Stomach (tissue), 19 donors: ENCODE data around the gene EIF2S3B. TPM values are rescaled to one million over a fixed set of nuclear protein-coding genes. Genes with fewer than 3 reads are reported as not detected.

ENCODE experiments used
- DNase-seq, 2 donors: peaks; one replicate each; pipeline versions ENCODE4 v3.0.0 to v3.0.0-alpha.2; 2013 to 2019
- H3K27ac ChIP-seq, 5 donors: fragments of 200-600 bp in 4 of 5; sonication (generic) in 4 of 5; one replicate each; pipeline ENCODE4 v1.5.1; 2013 to 2019; ENCODE audit warnings: mild to moderate bottlenecking in 1 of 5, moderate library complexity in 1 of 5
- H3K27me3 ChIP-seq, 3 donors: fragments of 200-600 bp; sonication (generic); one replicate each; pipeline ENCODE4 v1.5.1; 2017 to 2019; ENCODE audit warnings: mixed run types in 1 of 3
- H3K36me3 ChIP-seq, 4 donors: fragments of 200-600 bp; sonication (generic); 1 replicate in 3 of 4; 2 replicates in 1 of 4; pipeline ENCODE4 v1.5.1; 2016 to 2019
- H3K4me1 ChIP-seq, 4 donors: fragments of 200-600 bp; sonication (generic); one replicate each; pipeline ENCODE4 v1.5.1; 2016 to 2019
- H3K4me3 ChIP-seq, 4 donors: fragments of 200-600 bp; sonication (generic) in 3 of 4; one replicate each; pipeline ENCODE4 v1.5.1; 2016 to 2019; ENCODE audit warnings: mild to moderate bottlenecking in 1 of 4
- H3K9me3 ChIP-seq, 4 donors: fragments of 200-600 bp; sonication (generic); one replicate each; pipeline ENCODE4 v1.5.1; 2016 to 2019
- EP300 ChIP-seq: sonication (generic); formaldehyde crosslinking; IDR thresholded peaks from one replicate; pipeline ENCODE4 v1.6.1; 2017; ENCODE audit warnings: antibody characterized with exemption
- POLR2A ChIP-seq, 4 donors: fragments of 450-650 bp; IDR thresholded peaks; one replicate each; pipeline ENCODE4 v1.6.1; 2016; ENCODE audit warnings: antibody characterized with exemption in 4 of 4, control low read depth in 2 of 4, mild to moderate bottlenecking in 1 of 4, moderate library complexity in 1 of 4
- POLR2AphosphoS5 ChIP-seq, 3 donors: sonication (generic); formaldehyde crosslinking; IDR thresholded peaks; one replicate each; pipeline ENCODE4 v1.6.1; 2016; ENCODE audit warnings: antibody characterized with exemption in 3 of 3
- WGBS, 5 donors: extraction: QIAGEN DNeasy Blood & Tissue Kit in 3 of 5; methylation state at CpG; one replicate each; pipeline versions ENCODE4 v1.1.5 to v1.1.7; 2013 to 2018; 5-methylcytosine and 5-hydroxymethylcytosine counted together
- intact Hi-C: fragments of 100-400 bp; cut with DNase I; formaldehyde crosslinking; loops from one replicate; pipeline ENCODE4 v1.15.1; 2023; ENCODE audit warnings: low total_unique reads
- long read RNA-seq, 10 donors: transcript quantifications; one replicate each; lab custom pipeline, GENCODE V29; 2026
- polyA plus RNA-seq, 3 donors: library from polyadenylated mRNA; stranded (reverse); fragments of 200-250 nt; gene quantifications; one replicate each; pipeline ENCODE4 v1.2.3, GENCODE V29; 2013
- total RNA-seq, 5 donors: library from RNA; depleted of rRNA; stranded (reverse); fragments of >200 nt; gene quantifications; one replicate each; pipeline versions ENCODE4 v1.1.0 to v1.2.3, GENCODE V29; 2014 to 2016
- TF ChIP-seq, protein P1 (sequence below), 7 experiments: fragments of 450-650 bp in 4 of 7; fragments of 200-600 bp in 3 of 7; sonication (generic) in 3 of 7; IDR thresholded peaks; one replicate each; pipeline ENCODE4 v1.5.1; 2016 to 2019; ENCODE audit warnings: antibody characterized with exemption in 7 of 7, control low read depth in 2 of 7, mild to moderate bottlenecking in 1 of 7
- donor health status: healthy with polysubstance abuse.
- donor health status: Bipolar disorder and iron deficiency.
- donor health status: healthy.

EIF2S3B gene
- total RNA-seq (1 to 10 TPM in 1 of 5 donors, under 1 TPM in 1, not detected in 3; 0.92 to 3.2 TPM), polyA plus RNA-seq (1 to 10 TPM in 1 of 3 donors, under 1 TPM in 2; 0.28 to 1.7 (median 0.92) TPM)
- long read RNA-seq, donor 1 = 0 reads
- long read RNA-seq, donor 2 = 0 reads
- long read RNA-seq, donor 3, partial matches to known transcripts = 0 of 1 reads
- long read RNA-seq, donor 3, other reads (novel, unspliced or antisense) = 0 of 1 reads
- long read RNA-seq, donor 4 = 0 reads
- long read RNA-seq, donor 5 = 0 reads
- long read RNA-seq, donor 6 = 0 reads
- long read RNA-seq, donor 7 = 0 reads
- long read RNA-seq, donor 8 = 0 reads
- long read RNA-seq, donor 9 = 0 reads
- long read RNA-seq, donor 10 = 0 reads

DNA sequence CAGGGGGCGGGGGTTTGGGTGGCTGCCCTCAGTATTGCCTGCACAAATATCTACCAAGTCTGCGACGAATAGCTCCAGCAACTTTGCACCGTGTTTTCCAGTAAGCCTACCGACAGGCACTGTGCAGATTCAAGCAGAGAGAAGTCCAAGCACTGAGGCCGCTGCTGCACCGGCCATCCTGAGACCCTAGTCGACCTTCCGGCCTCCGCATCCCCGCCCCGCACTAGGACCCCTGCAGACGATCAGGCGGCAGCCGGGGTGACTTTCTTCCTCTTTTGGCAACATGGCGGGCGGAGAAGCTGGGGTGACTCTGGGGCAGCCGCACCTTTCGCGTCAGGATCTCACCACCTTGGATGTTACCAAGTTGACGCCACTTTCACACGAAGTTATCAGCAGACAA is at the start of gene EIF2S3B:
Gene EIF2S3B, plus strand, starts transcription at position 271 of the 400 bp plus-strand sequence. Its CDS starts 13 bp downstream, at position 284.
- Histone ChIP-seq H3K27ac (no peak within 1 kb of the TSS), H3K27me3 (no peaks in the 10 kb centered on the region), H3K4me3 (no peak within 1 kb of the TSS), H3K4me1 (no peaks in the 10 kb centered on the region), H3K9me3 (no peaks in the 10 kb centered on the region), H3K36me3 (no peaks in the 10 kb centered on the region)
- DNase-seq = no peak
- TF ChIP-seq POLR2AphosphoS5 (IDR thresholded peaks at IDR 0.05) = no peak
- TF ChIP-seq, protein P1, sequence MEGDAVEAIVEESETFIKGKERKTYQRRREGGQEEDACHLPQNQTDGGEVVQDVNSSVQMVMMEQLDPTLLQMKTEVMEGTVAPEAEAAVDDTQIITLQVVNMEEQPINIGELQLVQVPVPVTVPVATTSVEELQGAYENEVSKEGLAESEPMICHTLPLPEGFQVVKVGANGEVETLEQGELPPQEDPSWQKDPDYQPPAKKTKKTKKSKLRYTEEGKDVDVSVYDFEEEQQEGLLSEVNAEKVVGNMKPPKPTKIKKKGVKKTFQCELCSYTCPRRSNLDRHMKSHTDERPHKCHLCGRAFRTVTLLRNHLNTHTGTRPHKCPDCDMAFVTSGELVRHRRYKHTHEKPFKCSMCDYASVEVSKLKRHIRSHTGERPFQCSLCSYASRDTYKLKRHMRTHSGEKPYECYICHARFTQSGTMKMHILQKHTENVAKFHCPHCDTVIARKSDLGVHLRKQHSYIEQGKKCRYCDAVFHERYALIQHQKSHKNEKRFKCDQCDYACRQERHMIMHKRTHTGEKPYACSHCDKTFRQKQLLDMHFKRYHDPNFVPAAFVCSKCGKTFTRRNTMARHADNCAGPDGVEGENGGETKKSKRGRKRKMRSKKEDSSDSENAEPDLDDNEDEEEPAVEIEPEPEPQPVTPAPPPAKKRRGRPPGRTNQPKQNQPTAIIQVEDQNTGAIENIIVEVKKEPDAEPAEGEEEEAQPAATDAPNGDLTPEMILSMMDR (IDR thresholded peaks at IDR 0.05) = no peak
- no peak for TF ChIP-seq POLR2A (IDR thresholded peaks at IDR 0.05)
- no peak for TF ChIP-seq EP300
- intact Hi-C loops = no loop called here
- 92 to 96% (median 95%) methylated on average over 22 of the region's 22 CpGs for WGBS, 5 donors

GRCh38 chr12:10456856-10457255 is 48.8 kb upstream of the EIF2S3B start:
- peaks cover 0 to 29% (median 17%) of the 10 kb centered on the region in 4 donors for H3K9me3 ChIP-seq
- no peaks in the 10 kb centered on the region for H3K36me3 ChIP-seq
- intact Hi-C loops = no loop called here
- TF ChIP-seq, protein P1 (IDR thresholded peaks at IDR 0.05) = no peak
- TF ChIP-seq EP300 (no peak), POLR2A (IDR thresholded peaks at IDR 0.05) (no peak), POLR2AphosphoS5 (IDR thresholded peaks at IDR 0.05) (no peak)
- DNase-seq = no peak
- no peaks in the 10 kb centered on the region for H3K27me3 ChIP-seq
- H3K4me1 ChIP-seq = no peaks in the 10 kb centered on the region
- 82 to 93% (median 89%) methylated on average over 2 of the region's 2 CpGs for WGBS, 5 donors
- no peak overlapping the region for H3K4me3 ChIP-seq
- no peak overlapping the region for H3K27ac ChIP-seq

DNA sequence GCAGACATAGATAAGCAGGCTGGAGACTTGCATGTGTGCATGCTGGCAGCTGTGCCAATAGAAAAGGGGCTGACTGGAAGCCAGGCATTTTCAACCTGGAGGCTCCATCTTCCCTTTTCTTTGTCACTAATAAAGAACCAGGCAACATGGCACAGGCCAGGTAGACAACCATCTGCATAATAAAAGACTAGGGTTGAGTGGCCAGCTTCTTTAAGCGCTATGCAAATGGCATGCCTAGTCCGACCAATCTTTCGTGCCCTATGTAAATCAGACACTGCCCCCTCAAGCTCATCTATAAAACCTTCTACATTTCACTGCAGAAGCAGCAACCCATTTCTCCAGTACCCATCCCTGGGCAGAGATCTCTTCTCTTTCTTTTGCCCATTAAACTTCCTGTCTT is 47.9 kb upstream of the EIF2S3B start:
- 91 to 97% (median 92%) methylated on average over 3 of the region's 3 CpGs for WGBS, 5 donors
- DNase-seq = no peak
- H3K4me3 ChIP-seq = no peak overlapping the region
- peaks cover 0 to 29% (median 17%) of the 10 kb centered on the region in 4 donors for H3K9me3 ChIP-seq
- H3K4me1 ChIP-seq = no peaks in the 10 kb centered on the region
- intact Hi-C loops = no loop called here
- H3K27me3 ChIP-seq = no peaks in the 10 kb centered on the region
- no peak overlapping the region for H3K27ac ChIP-seq
- TF ChIP-seq, protein P1 (IDR thresholded peaks at IDR 0.05) = no peak
- TF ChIP-seq POLR2AphosphoS5 (IDR thresholded peaks at IDR 0.05) (no peak), POLR2A (IDR thresholded peaks at IDR 0.05) (no peak), EP300 (no peak)
- no peaks in the 10 kb centered on the region for H3K36me3 ChIP-seq

DNA sequence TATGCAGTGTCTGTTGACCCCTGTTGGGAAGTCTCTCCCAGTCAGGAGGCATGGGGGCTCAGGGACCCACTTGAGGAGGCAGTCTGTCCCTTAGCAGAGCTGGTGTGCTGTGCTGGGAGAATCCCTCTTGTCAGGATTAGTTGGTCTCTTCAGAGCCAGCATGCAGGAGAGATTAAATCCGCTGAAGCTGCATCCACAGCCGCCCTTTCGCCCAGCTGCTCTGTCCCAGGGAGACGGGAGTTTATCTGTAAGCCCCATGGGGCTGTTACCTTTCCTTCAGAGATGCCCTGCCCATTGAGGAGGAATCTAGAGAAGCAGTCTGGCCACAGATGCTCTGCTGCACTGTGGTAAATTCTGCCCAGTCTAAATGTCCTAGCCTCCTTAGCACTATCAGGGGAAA is 39.4 kb upstream of the EIF2S3B start:
- H3K36me3 ChIP-seq = no peaks in the 10 kb centered on the region
- no peaks in the 10 kb centered on the region for H3K9me3 ChIP-seq
- no peak for TF ChIP-seq EP300
- no peak for TF ChIP-seq POLR2AphosphoS5 (IDR thresholded peaks at IDR 0.05)
- TF ChIP-seq POLR2A (IDR thresholded peaks at IDR 0.05) = no peak
- TF ChIP-seq, protein P1 (IDR thresholded peaks at IDR 0.05) = no peak
- intact Hi-C loops = no loop called here
- H3K27me3 ChIP-seq = no peaks in the 10 kb centered on the region
- WGBS, 5 donors = 70 to 91% (median 88%) methylated on average over 4 of the region's 4 CpGs; no CpG with 5 or more reads in 1 of the 5 donors
- no peaks in the 10 kb centered on the region for H3K4me1 ChIP-seq
- H3K4me3 ChIP-seq = no peak overlapping the region
- DNase-seq = no peak
- no peak overlapping the region for H3K27ac ChIP-seq
